ENCODE data around the gene FRMD1.

Gene FRMD1

GRCh38 chr6:168102315-168102985, 23.4 kb upstream of the FRMD1 start:
- TF ChIP-seq, protein P1, sequence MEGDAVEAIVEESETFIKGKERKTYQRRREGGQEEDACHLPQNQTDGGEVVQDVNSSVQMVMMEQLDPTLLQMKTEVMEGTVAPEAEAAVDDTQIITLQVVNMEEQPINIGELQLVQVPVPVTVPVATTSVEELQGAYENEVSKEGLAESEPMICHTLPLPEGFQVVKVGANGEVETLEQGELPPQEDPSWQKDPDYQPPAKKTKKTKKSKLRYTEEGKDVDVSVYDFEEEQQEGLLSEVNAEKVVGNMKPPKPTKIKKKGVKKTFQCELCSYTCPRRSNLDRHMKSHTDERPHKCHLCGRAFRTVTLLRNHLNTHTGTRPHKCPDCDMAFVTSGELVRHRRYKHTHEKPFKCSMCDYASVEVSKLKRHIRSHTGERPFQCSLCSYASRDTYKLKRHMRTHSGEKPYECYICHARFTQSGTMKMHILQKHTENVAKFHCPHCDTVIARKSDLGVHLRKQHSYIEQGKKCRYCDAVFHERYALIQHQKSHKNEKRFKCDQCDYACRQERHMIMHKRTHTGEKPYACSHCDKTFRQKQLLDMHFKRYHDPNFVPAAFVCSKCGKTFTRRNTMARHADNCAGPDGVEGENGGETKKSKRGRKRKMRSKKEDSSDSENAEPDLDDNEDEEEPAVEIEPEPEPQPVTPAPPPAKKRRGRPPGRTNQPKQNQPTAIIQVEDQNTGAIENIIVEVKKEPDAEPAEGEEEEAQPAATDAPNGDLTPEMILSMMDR (IDR thresholded peaks at IDR 0.05; ENCODE audit: low read depth, low read length), result no peak
- no peak for DNase-seq (ENCODE audit: extremely low read depth, low read depth)

DNA sequence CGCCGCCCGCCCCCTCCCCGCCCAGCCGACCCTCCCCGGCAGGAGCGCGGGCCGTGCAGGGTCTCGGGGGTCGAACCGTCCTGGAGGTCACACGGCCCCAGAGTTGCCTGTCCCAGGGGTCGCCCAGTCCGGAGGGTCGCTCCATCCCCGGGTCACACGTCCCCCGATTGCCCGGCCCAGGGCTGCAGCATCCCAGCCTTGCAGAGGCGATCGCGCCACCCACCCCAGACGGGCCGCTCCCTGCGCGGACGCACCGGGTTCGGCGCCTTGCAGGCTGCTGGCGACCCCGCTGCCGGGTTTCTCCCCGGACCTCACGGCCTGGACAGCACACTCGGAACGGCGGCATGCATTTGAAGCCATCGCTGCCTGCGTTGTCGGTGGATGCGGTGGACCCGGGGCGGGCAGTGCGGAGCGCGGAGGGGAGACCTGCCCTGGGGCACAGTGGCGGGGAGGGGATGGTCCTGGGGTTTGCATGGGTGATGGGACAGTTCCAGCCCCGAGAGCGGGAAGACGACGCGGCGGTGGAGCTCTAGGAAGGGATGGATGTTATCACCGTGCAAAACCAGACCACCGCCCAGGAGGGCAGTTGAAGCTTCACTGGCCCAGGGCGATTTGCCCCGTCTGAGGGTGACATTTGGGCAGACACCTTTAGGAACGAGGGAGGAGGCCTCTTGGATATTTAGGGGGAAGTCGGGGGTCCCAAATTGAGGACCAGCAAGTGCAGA, 22.7 kb upstream of the FRMD1 start:
- no peak for DNase-seq (ENCODE audit: extremely low read depth, low read depth)
- TF ChIP-seq, protein P1 (IDR thresholded peaks at IDR 0.05; ENCODE audit: low read depth, low read length), result no peak

GRCh38 chr6:168100803-168101589, 22.0 kb upstream of the FRMD1 start:
- TF ChIP-seq, protein P1 (IDR thresholded peaks at IDR 0.05; ENCODE audit: low read depth, low read length), result no peak
- no peak for DNase-seq (ENCODE audit: extremely low read depth, low read depth)

DNA sequence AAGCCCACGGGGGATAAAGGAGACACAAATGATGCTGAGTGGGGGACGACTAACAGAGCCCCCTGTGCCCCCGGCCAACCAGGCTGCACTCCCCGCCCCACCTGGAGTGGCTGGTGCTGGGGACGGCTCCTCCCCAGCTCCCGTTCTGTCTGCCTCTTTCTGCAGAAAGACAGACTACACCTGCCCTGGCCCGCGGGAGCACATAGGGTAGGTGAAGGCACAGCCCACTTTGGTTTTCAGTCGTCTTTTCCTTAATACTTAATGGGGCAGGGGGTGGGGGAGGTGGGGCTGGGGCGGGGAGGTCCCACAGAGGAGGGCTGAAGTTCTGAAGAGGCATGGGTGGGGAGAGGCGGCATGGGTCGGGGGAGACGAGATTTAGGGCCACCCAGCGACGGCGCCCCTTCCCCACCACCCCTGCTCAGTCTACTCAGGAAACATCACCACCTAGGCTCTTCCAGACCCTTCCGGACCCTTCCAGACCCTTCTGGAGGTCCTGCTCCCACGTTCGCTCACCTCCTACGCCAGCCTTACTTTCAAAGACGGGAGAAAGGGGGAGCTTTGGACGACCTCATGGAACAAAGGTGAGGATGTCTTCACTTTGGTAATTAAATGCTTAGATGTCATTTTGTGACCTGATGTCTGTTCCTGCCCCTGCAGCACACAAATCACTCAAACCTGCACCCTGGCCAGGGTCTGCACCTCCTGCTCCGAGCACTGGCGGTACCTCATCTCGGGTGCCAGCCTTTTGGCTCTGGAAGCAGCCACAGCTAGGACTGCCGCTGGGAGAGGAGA, 21.2 kb upstream of the FRMD1 start:
- no peak for DNase-seq (ENCODE audit: extremely low read depth, low read depth)
- TF ChIP-seq, protein P1 (IDR thresholded peaks at IDR 0.05; ENCODE audit: low read depth, low read length), result no peak

- no peak for DNase-seq (ENCODE audit: extremely low read depth, low read depth)
- TF ChIP-seq, protein P1 (IDR thresholded peaks at IDR 0.05; ENCODE audit: low read depth, low read length), result no peak
These were observed 20.4 kb upstream of the FRMD1 start for GRCh38 chr6:168099201-168100010.

DNA sequence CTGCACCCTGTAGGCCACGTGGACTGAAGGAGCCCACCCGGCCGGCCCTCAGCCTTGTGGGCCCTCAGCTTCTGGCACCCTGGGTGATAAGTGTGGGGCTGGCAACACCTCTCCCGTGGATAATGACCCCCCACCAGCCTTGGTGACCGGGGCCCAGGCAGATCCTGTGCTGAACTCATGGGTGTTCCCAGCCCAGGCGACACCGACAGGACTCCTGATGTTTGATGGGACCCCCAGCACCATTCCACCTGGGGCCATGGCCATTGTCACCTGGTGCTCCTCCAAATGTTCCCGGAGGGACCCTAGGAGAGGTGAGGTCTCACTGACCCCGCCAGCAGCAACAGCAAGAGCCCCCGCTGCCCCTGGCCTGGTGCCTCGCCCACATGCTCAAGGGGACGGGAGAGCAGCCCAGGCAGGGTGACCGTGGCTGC, 19.4 kb upstream of the FRMD1 start:
- TF ChIP-seq, protein P1 (IDR thresholded peaks at IDR 0.05; ENCODE audit: low read depth, low read length), result no peak
- no peak for DNase-seq (ENCODE audit: extremely low read depth, low read depth)

All from AG09319 (cell line).